ENCODE measurements around the gene PIR.
A peak's percentile ranks its signal among the peaks of the same experiment; 100 is the strongest.

The PIR gene

DNA sequence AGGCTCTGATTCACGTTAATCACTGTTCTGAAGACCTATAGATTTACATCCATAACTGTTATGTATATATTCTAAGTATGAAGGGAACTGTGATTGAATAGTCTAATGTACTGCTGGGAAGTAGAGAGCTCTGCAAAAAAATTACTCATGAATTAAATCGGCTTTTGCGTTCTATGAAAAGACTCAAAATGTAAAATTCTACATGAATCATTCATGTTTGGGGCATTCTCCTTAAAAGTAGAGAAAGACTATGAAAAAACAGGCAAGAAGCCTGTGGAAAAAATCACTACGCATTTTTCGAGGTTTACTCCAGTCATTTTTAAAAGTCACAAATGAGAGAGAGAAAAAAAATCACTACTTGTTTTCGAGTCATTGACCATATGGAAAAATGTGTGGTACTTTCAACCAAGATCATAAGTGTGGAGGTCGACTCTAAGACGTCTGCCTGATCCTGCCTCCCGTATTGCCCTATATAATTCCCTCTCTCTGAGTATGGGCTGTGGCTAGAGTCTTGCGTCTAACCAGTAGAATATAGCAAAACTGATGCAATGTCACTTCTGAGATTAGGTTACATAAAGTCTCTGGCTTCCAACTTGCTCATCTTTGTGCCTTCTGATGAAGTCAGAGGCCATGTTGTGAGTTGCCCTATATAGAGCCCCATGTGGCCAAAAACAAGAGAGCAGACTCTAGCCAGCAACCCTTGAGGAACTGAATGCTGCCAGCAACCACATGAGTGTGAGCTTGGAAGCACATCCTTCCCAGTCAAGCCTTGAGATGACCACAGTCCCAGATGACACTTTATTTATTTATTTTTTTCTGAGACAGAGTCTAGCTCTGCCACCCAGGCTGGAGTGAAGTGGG is 76.8 kb downstream of the PIR start:
- DNase-seq: no peak

DNA sequence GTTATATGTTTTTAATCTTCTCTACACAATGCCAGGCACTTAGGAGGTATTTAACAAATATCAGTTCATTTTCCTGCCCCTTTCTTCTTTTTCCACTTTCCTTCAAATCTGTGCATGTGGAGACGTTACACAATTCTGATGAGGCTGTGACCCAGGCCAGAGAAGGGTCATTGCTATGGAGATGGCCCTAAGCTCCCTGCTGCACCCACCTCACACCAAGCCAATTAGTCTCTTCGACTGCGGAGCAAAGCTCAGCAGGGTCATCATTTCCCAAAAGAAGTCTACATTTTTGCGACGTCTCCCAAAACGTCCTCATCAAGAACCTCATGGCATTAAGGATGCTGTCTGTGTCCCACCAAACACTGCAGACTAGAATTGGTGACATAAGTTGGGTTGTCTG is 80.0 kb downstream of the PIR start:
- DNase-seq: no peak

- DNase-seq: no peak
These were observed 82.2 kb downstream of the PIR start for GRCh38 chrX:15410947-15411346.

DNA sequence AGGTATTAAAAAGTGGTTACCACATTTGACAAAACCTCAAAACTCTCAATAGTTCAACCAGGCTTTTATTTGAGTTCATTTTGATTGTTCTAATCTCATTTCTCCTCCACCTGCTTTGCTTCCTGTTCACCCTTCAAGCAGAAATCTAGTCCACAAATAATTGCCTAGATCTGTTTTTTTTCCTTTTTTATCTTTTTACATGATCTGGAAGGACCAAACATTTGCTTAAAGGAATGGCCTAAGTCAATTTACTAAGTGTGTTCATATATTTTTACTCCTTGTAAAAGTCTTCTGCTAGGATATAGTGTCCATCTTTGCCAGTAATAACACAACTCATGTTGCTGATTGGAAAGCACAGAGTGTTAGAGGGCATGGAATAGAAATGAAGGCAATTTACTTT is 82.7 kb downstream of the PIR start:
- DNase-seq: no peak

- no peak for DNase-seq
These were observed 87.3 kb downstream of the PIR start for GRCh38 chrX:15405846-15406245.

GRCh38 chrX:15404401-15405096 is 88.6 kb downstream of the PIR start:
- DNase-seq: no peak

DNA sequence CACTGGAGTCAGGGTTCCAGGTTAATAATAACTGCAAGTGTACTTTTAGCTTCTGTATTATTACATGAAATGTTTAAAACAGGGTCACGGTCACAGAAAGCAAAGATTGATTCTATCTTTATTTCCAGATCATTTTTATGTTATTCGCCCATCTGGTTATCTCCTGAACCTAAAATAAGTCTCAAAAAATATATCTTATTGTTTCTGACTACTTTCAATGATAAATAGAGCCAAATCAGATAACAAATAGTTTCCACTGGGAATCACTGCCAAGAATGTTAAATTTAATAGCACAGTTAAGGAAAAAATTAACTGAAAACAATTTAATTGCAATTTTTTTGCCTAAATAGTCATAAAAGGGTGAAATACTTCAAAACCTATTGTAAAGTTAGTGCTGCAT is 91.8 kb downstream of the PIR start:
- no peak for DNase-seq

DNA sequence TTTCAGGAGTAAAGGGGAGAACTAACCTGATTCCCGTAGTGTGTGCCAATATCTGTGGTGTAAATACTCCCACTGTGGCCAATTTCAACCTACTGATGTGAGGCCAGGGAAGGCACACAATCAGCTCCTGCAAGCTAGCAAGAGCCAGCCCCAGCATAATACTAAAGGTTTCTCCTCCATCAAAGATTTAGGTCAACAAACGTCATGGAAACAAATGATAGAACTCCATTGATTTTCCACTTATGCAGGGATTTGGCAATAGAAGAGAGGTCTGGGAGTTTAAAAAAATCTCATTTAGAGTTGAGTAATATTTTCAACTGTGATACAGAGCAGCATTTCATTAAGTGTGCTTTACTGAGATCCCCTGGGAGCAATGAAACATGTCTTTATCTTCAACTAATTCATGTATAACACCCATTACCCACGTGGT is 93.2 kb downstream of the PIR start:
- no peak for DNase-seq

DNA sequence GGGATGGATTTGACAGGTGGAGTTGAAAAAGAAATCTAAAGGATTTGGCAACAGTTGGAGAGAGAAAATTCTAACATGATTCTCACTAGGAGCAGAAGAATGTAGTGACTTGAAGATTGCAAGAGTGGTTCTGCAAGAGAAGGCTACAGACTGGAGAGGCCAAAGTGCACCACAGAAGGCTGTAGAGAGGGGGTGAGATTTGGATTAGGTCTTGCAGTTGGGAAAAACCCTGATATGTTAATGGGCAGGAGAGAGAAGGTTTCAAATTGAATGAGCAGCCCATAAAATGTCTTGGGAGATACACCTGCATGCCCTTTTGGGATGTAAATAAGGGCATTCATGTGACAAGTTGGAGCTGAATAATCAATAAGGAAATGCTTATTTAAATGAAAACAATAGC is 94.3 kb downstream of the PIR start:
- no peak for DNase-seq

DNA sequence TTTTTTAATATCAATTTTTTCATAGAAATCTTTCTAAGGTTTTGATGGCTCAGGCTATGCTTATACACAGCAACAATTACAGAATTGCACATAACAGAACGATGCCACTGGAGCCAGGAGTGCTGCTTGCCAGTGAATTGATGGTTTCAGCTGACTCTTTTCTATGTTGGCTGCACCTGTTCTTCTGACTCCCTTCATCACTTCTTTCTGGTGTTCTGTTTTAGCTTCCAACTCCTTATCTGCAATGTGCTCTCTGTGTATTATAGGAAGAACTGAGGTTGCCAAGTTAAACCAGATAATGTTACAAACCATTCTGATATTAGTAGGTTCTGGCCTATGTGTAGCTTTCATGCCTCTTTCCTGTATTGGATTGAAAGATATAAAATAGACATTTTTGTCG is 97.3 kb downstream of the PIR start:
- no peak for DNase-seq

GRCh38 chrX:15391850-15392249 is 101.3 kb downstream of the PIR start:
- no peak for DNase-seq

DNA sequence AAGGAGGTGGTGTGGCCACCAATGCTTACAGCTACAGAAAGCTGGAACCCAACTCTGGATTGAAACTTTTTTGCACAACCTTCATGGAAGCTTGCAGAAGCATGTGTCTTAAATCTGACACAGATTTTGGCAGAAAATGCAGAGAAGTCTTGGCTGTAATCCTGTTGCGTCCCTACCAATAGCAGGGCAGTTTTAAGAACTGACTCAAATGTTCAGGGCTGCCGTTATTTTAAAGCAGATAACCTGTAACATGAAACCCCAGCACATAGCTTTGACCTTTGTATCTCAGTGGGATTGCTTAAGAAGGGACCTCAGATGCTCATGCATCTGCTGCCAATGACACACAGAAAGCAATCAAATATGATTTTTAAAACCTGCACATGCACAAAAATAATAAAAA is 108.8 kb downstream of the PIR start, which contains the start of gene VEGFD:
TSS of gene VEGFD (minus strand) at position 110 of the 400 bp plus-strand sequence. CDS start 467 bp downstream, outside the sequence.
- DNase-seq: no peak

DNA sequence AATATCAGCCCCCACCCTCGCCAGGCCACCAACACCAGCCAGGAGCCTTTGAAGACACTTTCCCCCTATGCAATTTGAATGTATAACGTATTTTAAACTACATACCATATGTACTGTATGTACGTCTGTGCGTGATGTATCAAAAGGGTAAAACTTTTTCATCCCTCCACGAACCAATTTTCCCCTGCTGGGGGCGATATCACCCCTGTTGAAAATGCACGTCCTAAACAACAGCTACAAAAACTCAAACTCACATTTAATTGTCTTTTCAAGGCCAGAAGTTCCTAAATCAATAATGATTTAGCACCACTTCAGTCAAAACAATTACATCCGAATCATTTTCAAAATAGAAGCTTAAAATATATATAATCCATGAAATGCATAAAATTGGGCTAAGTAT is 110.3 kb downstream of the PIR start:
- no peak for DNase-seq

DNA sequence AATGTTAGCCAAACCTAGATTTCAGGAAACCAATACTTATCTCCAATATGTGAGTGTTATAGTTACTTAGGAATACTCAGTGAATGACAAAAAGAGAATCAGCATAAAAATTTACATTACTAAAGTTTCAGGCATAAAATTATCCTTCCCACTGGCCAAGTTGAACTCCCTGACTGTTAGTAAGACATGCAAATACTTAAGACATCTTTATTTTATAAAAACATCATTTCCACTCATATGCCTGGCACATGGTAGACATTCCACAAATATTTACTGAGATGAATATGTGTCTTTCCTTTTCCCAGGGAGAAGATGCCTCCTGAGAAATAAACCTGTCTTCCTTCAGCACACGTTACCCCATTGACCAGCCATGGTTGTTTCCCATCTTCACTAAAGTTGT is 116.2 kb downstream of the PIR start:
- DNase-seq: no peak

- no peak for DNase-seq
These were observed 119.2 kb downstream of the PIR start for GRCh38 chrX:15373976-15374375.

GRCh38 chrX:15366506-15367352 is 126.4 kb downstream of the PIR start:
- DNase-seq: no peak

DNA sequence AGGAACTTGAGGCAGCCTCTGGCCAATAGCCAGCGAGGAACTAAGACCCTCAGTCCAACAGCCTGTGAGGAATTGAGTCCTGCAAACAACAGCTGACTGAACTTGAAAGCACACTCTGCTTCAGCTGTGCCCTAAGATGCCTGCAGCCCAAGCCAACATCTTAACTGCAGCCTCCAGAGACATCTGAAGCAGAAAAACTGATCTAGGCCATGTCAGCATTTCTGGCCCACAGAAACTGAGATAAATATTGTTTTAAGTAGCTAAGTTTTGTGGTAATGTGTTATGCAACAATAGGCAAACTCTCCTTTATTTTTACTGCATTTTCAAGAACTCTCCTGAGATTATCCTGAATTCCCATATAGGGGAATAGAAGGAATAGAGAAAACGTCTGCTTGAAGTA is 133.4 kb downstream of the PIR start:
- DNase-seq: no peak

DNA sequence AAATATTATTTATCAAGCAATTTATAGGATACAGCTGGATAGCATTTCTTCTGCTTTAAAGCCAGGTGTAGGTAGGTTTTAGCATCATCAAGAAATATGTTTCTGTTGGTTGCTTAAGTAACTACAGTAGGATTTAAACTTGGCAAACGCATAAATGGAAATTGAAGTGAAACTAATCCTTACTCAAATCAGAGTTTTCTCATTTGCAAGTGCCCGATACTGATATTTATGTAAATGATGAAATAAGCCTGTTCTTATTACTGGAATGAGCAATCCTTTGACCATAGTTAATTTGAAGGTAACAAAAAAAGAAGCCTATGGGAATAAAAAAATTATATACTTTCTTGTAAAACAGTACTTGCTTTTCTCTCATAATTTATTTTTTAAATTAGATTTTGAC is 134.6 kb downstream of the PIR start:
- no peak for DNase-seq

DNA sequence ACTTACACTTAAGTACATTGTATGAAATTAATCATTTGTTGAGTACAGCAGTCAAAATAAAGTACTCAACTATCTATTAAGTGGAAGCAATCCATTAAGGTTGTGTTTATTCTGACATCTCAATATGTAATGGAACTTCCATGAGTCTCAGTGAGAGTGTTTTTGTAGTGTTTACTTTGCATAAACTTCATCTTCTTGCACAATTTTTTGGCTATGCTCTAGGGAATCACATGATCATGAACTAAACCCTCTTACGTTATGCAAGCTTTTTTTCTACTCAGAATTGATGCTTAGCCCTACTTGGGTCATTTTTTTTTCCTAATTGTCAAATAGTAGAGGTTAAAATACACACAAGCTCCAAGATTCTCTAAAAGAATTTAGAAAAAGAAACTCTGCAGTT is 136.7 kb downstream of the PIR start:
- no peak for DNase-seq

- no peak for DNase-seq
These were observed 142.7 kb downstream of the PIR start for GRCh38 chrX:15350329-15350996.

DNA sequence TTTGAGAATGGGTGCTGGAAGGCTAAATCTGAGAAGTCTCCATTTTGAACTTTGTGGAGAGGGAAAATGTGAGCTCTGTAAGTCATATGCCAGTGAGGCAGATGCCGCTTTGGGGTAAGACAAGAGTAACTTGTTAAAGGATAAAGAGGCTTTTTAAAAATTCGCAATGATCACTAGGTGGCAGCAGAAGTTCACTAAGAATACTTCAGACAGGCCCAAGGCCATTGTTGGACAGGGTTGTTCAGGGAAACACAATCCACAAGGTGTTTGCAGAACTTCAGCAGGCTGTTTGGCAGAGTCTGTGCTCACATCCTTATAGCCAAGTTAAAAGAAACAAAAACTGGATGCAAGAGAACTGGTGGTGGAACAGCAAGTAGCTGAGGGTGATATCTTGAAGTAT is 144.1 kb downstream of the PIR start:
- DNase-seq: peak; percentile 4

- DNase-seq: no peak
These were observed 147.2 kb downstream of the PIR start for GRCh38 chrX:15345976-15346375.

GRCh38 chrX:15344106-15344505 is 149.0 kb downstream of the PIR start:
- no peak for DNase-seq
